Measurements from ENCODE around the gene ORM1.

ORM1 gene

DNA sequence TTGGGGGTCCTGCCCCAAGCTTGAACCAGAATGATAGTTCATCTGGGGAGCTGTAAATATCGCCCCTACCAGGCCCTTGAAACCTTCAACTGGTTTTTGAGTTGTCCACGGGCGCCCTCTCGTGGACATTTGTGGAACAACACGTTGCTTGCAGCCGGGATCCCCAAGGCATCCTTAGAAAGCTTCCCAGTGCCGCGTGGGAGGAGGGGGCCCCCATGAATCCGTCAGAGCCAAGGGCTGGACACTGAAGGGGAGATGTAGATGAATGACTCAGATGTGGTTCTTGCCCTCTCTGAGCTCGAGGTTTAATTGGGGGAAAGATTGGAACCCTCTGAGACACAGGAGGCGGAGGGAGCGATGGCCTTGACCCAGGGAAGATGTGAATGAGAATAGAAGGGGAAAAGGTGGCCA is 31.8 kb upstream of the ORM1 start (continued):
- TF ChIP-seq, protein P1, sequence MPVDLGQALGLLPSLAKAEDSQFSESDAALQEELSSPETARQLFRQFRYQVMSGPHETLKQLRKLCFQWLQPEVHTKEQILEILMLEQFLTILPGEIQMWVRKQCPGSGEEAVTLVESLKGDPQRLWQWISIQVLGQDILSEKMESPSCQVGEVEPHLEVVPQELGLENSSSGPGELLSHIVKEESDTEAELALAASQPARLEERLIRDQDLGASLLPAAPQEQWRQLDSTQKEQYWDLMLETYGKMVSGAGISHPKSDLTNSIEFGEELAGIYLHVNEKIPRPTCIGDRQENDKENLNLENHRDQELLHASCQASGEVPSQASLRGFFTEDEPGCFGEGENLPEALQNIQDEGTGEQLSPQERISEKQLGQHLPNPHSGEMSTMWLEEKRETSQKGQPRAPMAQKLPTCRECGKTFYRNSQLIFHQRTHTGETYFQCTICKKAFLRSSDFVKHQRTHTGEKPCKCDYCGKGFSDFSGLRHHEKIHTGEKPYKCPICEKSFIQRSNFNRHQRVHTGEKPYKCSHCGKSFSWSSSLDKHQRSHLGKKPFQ (tag by site-specific recombination; IDR thresholded peaks at IDR 0.05): no peak
- TF ChIP-seq KLF16 (tag by site-specific recombination; IDR thresholded peaks at IDR 0.05) (no peak), ZNF658 (tag by site-specific recombination; IDR thresholded peaks at IDR 0.05) (no peak), ZNF23 (tag by site-specific recombination; IDR thresholded peaks at IDR 0.05; ENCODE audit: borderline replicate concordance) (no peak), OSR2 (tag by site-specific recombination; IDR thresholded peaks at IDR 0.05) (no peak), ZNF174 (tag by site-specific recombination; IDR thresholded peaks at IDR 0.05) (no peak), ZBTB21 (tag by site-specific recombination; IDR thresholded peaks at IDR 0.05) (no peak)
- TF ChIP-seq, protein P2, sequence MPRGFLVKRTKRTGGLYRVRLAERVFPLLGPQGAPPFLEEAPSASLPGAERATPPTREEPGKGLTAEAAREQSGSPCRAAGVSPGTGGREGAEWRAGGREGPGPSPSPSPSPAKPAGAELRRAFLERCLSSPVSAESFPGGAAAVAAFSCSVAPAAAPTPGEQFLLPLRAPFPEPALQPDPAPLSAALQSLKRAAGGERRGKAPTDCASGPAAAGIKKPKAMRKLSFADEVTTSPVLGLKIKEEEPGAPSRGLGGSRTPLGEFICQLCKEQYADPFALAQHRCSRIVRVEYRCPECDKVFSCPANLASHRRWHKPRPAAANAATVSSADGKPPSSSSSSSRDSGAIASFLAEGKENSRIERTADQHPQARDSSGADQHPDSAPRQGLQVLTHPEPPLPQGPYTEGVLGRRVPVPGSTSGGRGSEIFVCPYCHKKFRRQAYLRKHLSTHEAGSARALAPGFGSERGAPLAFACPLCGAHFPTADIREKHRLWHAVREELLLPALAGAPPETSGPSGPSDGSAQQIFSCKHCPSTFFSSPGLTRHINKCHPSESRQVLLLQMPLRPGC (tag by site-specific recombination; IDR thresholded peaks at IDR 0.05): no peak
- TF ChIP-seq, protein P3, sequence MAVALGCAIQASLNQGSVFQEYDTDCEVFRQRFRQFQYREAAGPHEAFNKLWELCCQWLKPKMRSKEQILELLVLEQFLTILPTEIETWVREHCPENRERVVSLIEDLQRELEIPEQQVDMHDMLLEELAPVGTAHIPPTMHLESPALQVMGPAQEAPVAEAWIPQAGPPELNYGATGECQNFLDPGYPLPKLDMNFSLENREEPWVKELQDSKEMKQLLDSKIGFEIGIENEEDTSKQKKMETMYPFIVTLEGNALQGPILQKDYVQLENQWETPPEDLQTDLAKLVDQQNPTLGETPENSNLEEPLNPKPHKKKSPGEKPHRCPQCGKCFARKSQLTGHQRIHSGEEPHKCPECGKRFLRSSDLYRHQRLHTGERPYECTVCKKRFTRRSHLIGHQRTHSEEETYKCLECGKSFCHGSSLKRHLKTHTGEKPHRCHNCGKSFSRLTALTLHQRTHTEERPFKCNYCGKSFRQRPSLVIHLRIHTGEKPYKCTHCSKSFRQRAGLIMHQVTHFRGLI (tag by site-specific recombination; IDR thresholded peaks at IDR 0.05): no peak
- TF ChIP-seq, protein P4, sequence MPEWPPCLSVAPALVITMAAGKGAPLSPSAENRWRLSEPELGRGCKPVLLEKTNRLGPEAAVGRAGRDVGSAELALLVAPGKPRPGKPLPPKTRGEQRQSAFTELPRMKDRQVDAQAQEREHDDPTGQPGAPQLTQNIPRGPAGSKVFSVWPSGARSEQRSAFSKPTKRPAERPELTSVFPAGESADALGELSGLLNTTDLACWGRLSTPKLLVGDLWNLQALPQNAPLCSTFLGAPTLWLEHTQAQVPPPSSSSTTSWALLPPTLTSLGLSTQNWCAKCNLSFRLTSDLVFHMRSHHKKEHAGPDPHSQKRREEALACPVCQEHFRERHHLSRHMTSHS (tag by site-specific recombination; IDR thresholded peaks at IDR 0.05): no peak
- TF ChIP-seq, protein P5, sequence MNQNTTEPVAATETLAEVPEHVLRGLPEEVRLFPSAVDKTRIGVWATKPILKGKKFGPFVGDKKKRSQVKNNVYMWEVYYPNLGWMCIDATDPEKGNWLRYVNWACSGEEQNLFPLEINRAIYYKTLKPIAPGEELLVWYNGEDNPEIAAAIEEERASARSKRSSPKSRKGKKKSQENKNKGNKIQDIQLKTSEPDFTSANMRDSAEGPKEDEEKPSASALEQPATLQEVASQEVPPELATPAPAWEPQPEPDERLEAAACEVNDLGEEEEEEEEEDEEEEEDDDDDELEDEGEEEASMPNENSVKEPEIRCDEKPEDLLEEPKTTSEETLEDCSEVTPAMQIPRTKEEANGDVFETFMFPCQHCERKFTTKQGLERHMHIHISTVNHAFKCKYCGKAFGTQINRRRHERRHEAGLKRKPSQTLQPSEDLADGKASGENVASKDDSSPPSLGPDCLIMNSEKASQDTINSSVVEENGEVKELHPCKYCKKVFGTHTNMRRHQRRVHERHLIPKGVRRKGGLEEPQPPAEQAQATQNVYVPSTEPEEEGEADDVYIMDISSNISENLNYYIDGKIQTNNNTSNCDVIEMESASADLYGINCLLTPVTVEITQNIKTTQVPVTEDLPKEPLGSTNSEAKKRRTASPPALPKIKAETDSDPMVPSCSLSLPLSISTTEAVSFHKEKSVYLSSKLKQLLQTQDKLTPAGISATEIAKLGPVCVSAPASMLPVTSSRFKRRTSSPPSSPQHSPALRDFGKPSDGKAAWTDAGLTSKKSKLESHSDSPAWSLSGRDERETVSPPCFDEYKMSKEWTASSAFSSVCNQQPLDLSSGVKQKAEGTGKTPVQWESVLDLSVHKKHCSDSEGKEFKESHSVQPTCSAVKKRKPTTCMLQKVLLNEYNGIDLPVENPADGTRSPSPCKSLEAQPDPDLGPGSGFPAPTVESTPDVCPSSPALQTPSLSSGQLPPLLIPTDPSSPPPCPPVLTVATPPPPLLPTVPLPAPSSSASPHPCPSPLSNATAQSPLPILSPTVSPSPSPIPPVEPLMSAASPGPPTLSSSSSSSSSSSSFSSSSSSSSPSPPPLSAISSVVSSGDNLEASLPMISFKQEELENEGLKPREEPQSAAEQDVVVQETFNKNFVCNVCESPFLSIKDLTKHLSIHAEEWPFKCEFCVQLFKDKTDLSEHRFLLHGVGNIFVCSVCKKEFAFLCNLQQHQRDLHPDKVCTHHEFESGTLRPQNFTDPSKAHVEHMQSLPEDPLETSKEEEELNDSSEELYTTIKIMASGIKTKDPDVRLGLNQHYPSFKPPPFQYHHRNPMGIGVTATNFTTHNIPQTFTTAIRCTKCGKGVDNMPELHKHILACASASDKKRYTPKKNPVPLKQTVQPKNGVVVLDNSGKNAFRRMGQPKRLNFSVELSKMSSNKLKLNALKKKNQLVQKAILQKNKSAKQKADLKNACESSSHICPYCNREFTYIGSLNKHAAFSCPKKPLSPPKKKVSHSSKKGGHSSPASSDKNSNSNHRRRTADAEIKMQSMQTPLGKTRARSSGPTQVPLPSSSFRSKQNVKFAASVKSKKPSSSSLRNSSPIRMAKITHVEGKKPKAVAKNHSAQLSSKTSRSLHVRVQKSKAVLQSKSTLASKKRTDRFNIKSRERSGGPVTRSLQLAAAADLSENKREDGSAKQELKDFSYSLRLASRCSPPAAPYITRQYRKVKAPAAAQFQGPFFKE (tag by site-specific recombination; IDR thresholded peaks at IDR 0.05; ENCODE audit: borderline replicate concordance): no peak

DNA sequence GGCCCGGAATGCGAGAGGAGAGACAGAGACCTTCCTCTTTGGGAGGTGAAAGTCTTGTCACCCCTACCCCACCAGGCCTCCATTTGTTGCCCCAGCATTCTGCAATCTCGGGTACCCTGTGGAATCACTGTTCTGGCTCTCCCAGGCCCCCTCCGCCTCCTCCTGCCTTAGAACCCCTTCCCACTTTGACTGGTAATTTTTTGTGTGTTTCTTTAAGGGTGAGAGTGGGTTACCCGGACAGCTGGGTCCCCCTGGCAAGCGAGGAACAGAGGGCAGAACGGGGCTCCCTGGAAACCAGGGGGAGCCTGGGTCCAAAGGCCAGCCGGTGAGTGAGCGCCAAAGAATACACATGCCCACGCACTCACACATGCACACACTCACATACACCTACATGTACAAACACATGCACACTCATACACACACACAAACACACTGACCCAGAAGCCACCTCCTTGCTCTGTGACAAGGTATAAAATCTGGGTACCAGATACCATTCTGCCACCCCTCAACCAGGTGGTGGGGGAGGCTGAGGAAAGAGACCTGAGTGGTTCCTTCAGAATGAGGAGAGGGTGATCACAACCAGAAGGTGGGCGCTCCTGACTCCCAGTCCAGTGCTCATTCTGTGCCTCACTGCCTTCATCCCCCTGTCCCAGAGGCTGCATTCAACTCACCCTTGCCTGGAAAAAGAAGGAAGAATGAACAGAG is 30.9 kb upstream of the ORM1 start:
- H3K36me3 ChIP-seq (ENCODE audit: control insufficient read depth in 2 of 2, insufficient read depth in 1 of 2, low read length in 2 of 2): peaks cover 0 to 13% of the 10 kb centered on the region in 2 experiments; a peak in 2 of 3 replicates
- POLR2A ChIA-PET: interaction anchor here (1.0 to 1.4 kb wide), 2 partner anchors 137 to 184 kb away, joined by 3 read pairs; partner anchors contain the start of gene COL27A1
- TF ChIP-seq, protein P4 (tag by site-specific recombination; IDR thresholded peaks at IDR 0.05): no peak
- TF ChIP-seq KLF7 (tag by site-specific recombination; IDR thresholded peaks at IDR 0.05; ENCODE audit: borderline replicate concordance) (no peak), ZNF169 (tag by site-specific recombination; IDR thresholded peaks at IDR 0.05) (no peak), ZNF530 (tag by site-specific recombination; IDR thresholded peaks at IDR 0.05; ENCODE audit: low read depth) (no peak), ZFP69B (tag by site-specific recombination; IDR thresholded peaks at IDR 0.05) (no peak), REPIN1 (tag by site-specific recombination; IDR thresholded peaks at IDR 0.05; ENCODE audit: low read depth) (no peak), ZNF544 (tag by site-specific recombination; IDR thresholded peaks at IDR 0.05) (no peak), SP7 (tag by site-specific recombination; IDR thresholded peaks at IDR 0.05) (no peak)
- TF ChIP-seq, protein P6, sequence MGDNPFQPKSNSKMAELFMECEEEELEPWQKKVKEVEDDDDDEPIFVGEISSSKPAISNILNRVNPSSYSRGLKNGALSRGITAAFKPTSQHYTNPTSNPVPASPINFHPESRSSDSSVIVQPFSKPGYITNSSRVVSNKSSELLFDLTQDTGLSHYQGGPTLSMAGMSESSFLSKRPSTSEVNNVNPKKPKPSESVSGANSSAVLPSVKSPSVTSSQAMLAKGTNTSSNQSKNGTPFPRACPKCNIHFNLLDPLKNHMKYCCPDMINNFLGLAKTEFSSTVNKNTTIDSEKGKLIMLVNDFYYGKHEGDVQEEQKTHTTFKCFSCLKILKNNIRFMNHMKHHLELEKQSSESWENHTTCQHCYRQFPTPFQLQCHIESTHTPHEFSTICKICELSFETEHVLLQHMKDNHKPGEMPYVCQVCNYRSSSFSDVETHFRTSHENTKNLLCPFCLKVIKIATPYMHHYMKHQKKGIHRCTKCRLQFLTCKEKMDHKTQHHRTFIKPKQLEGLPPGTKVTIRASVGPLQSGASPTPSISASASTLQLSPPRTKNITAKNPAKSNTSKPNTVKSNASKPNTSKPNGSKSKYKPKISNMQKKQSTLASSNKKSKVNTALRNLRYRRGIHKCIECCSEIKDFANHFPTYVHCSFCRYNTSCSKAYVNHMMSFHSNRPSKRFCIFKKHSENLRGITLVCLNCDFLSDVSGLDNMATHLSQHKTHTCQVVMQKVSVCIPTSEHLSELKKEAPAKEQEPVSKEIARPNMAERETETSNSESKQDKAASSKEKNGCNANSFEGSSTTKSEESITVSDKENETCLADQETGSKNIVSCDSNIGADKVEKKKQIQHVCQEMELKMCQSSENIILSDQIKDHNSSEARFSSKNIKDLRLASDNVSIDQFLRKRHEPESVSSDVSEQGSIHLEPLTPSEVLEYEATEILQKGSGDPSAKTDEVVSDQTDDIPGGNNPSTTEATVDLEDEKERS (tag by site-specific recombination; IDR thresholded peaks at IDR 0.05): no peak

More for the DNA sequence above, 30.9 kb upstream of the ORM1 start:
- CTCF ChIA-PET: interaction anchor here (0.6 to 8.5 kb wide), 25 partner anchors 10 to 610 kb away, joined by 3 to 225 read pairs (median 5); partner anchors contain the start of genes COL27A1 and KIF12
- Histone ChIP-seq H3K4me3 (ENCODE audit: low read depth, low read length) (no peak overlapping the region), H3K9me3 (ENCODE audit: control insufficient read depth, insufficient read depth, low read depth, low read length) (no peaks in the 10 kb centered on the region), H3K4me1 (ENCODE audit: control insufficient read depth, insufficient read depth, low read length) (no peaks in the 10 kb centered on the region), H3K27ac (ENCODE audit: extremely low read depth, low read depth, low read length) (no peak overlapping the region)

All from HEK293 (cell line).